T-helper 9 cell (primary cell): ENCODE measurements around the gene SSR1.

Experiments used
- DNase-seq: peaks from one replicate; pipeline ENCODE4 v3.0.0-alpha.2; 2020

Gene SSR1

GRCh38 chr6:7236306-7237209, 76.4 kb downstream of the SSR1 start:
- DNase-seq: no peak

DNA sequence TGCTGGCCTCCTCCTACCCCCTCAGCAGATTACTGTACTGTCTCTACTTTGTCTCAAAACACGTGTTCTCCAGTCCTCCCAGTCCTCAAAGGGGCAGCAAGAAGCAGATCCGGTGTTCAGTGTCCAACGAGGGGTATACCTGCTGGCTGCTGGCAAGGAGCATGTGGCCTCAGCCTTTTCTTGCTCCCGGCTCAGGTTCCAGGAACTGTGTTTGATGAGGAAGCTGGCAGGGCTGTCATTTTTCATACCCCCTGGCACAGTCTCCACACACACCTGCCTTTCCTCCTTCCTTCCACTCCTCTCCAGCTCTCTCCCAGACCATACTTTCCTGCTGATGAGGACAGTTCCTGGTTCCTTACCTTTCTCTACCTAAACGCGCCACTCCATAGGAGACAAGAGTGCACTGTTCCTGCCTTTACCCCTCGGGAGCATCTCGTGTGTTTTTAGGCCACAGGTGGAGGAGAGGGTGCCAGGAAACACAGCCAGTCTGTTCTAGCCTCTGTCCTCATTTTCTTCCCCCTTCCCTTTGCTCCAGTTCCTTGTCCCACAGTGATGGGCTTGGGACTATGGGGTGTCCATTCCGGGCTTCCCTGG, 77.2 kb downstream of the SSR1 start:
- no peak for DNase-seq

- no peak for DNase-seq
Observed at GRCh38 chr6:7234547-7234946, 78.5 kb downstream of the SSR1 start.

DNA sequence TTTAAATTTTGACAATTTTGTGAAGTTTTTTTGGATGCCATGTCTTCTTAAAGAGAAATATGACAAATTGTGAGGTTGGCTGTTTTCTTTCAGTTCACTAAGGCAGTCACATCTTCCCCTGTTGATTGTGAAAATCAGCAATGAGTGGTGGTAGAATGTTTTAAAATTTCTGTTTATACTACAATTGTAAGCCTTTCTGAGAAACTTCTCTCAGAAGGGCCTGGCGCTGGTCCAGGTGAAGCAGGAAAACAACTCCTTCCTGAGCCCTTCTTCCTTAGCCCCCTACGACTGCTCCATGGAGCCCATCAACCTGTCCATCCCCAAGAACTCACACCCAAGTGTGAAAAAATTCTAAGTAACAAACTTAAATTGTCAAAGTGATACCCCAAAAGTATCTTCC, 80.6 kb downstream of the SSR1 start:
- DNase-seq: no peak

- no peak for DNase-seq
Observed at GRCh38 chr6:7230956-7231713, 81.9 kb downstream of the SSR1 start.

GRCh38 chr6:7230327-7230691, 82.7 kb downstream of the SSR1 start:
- no peak for DNase-seq

- no peak for DNase-seq
Observed at GRCh38 chr6:7229376-7230326, 83.3 kb downstream of the SSR1 start.

GRCh38 chr6:7228662-7229375, 84.2 kb downstream of the SSR1 start:
- no peak for DNase-seq

GRCh38 chr6:7224731-7225130, 88.3 kb downstream of the SSR1 start:
- no peak for DNase-seq

GRCh38 chr6:7222197-7222596, 90.8 kb downstream of the SSR1 start:
- no peak for DNase-seq

DNA sequence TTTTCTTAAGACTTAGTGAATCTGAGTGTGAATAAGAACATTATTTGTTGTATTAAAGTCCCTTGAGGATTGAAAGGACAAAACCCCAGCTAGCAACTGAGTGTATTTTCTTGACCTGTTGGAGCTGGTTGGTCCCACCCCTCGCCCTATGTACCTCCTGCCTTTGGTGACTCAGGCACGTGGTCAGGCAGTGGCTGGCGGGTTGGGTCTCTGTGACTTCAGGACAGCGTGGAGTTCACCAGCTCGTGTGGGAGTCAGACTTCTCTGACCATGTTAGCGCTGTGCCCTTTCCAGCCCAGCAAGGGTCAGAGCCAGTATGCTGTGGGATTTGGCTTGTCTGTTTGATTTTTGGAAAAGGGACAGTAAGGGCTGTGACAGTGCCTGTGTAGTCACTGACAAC, 93.7 kb downstream of the SSR1 start:
- no peak for DNase-seq

DNA sequence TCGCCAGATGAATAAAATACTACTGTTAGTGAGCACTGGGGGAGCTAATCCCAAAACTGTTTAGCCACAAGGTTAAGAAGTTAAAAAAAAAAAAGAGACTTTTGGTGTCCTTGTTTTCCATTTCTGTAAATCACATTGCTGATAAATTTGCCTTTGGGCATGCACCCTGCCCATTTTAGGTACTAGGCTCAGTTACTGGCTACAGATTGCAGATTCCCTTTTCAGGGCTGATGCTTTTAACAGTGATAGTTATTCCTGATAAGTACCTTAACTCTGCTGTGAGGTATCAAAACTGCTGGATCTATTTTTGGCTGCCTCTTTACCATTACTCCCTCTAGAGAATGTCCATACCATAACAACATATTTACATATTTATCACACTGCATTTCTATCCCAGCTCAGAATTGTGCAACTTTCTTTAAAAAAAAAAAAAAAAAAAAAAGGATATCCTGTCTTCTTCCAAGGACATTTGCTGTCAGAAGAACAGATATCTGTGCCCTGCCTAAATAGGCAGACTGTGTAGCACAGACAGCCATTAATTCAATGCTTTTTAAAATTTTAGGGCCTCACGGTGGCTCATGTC, 94.5 kb downstream of the SSR1 start:
- DNase-seq: no peak
